ENCODE results near the gene C16orf82. TPM values are rescaled to one million over a fixed set of nuclear protein-coding genes. Genes with fewer than 3 reads are reported as not detected.

Gene C16orf82
- total RNA-seq, 2 experiments from 2014 or later, result not detected

- no peak for TF ChIP-seq CTCF (IDR thresholded peaks at IDR 0.05)
- CTCF ChIA-PET, result no interaction called here
- intact Hi-C loops (cut with micrococcal nuclease), result no loop called here
- no peak overlapping the region for H3K27ac Mint-ChIP-seq
- ATAC-seq, result no peak
- no peaks in the 10 kb centered on the region for H3K36me3 Mint-ChIP-seq (ENCODE audit: low read depth)
- DNase-seq, result no peak
- H3K27me3 Mint-ChIP-seq, result no peaks in the 10 kb centered on the region
- POLR2A ChIA-PET, result no interaction called here
- H3K9me3 Mint-ChIP-seq, result no peaks in the 10 kb centered on the region
- no peak overlapping the region for H3K4me3 Mint-ChIP-seq
- H3K4me1 Mint-ChIP-seq (ENCODE audit: low read depth), result peaks cover 2% of the 10 kb centered on the region
Measured at GRCh38 chr16:27108051-27108770, 41.5 kb downstream of the C16orf82 start.

GRCh38 chr16:27108826-27109665, 42.3 kb downstream of the C16orf82 start:
- Mint-ChIP-seq H3K36me3 (ENCODE audit: low read depth) (no peaks in the 10 kb centered on the region), H3K4me1 (ENCODE audit: low read depth) (peaks cover 2% of the 10 kb centered on the region), H3K4me3 (peak overlapping the region; percentile 41), H3K27me3 (no peaks in the 10 kb centered on the region), H3K9me3 (no peaks in the 10 kb centered on the region), H3K27ac (no peak overlapping the region)
- DNase-seq (no peak), ATAC-seq (no peak)
- CTCF ChIA-PET, result interaction anchor here (0.6 to 1.9 kb wide), 12 partner anchors 10 to 1271 kb away, joined by 3 to 14 read pairs (median 4); no protein-coding TSS in a partner anchor
- intact Hi-C loops (cut with micrococcal nuclease), result no loop called here
- no peak for TF ChIP-seq CTCF (IDR thresholded peaks at IDR 0.05)
- POLR2A ChIA-PET, result interaction anchor here (0.9 kb wide), 1 partner anchor 11 kb away, joined by 4 read pairs; no protein-coding TSS in a partner anchor

GRCh38 chr16:27109666-27110523, 43.2 kb downstream of the C16orf82 start:
- TF ChIP-seq CTCF (IDR thresholded peaks at IDR 0.05), result peak; percentile 99
- ATAC-seq (peak; percentile 98), DNase-seq (peak; percentile 78)
- Mint-ChIP-seq H3K36me3 (ENCODE audit: low read depth) (no peaks in the 10 kb centered on the region), H3K4me1 (ENCODE audit: low read depth) (peaks cover 2% of the 10 kb centered on the region), H3K4me3 (peak overlapping the region; percentile 53), H3K27ac (no peak overlapping the region), H3K27me3 (no peaks in the 10 kb centered on the region), H3K9me3 (no peaks in the 10 kb centered on the region)
- POLR2A ChIA-PET, result interaction anchor here (0.9 kb wide), 1 partner anchor 12 kb away, joined by 4 read pairs; no protein-coding TSS in a partner anchor
- CTCF ChIA-PET, result interaction anchor here (0.6 to 1.9 kb wide), 23 partner anchors 9 to 1272 kb away, joined by 3 to 14 read pairs (median 3); no protein-coding TSS in a partner anchor
- intact Hi-C loops (cut with micrococcal nuclease), result loop anchor here (5.0 kb wide), 1 partner anchor 1273 kb away; no protein-coding TSS in a partner anchor

GRCh38 chr16:27110524-27110896, 43.8 kb downstream of the C16orf82 start:
- ChIA-PET POLR2A (no interaction called here), CTCF (interaction anchor here (0.7 to 1.9 kb wide), 20 partner anchors 8 to 1273 kb away, joined by 3 to 14 read pairs (median 4); no protein-coding TSS in a partner anchor)
- DNase-seq, result no peak
- Mint-ChIP-seq H3K4me1 (ENCODE audit: low read depth) (peaks cover 2% of the 10 kb centered on the region), H3K9me3 (no peaks in the 10 kb centered on the region), H3K36me3 (ENCODE audit: low read depth) (no peaks in the 10 kb centered on the region), H3K27ac (no peak overlapping the region), H3K27me3 (no peaks in the 10 kb centered on the region), H3K4me3 (no peak overlapping the region)
- no peak for ATAC-seq
- intact Hi-C loops (cut with micrococcal nuclease), result loop anchor here (5.0 kb wide), 1 partner anchor 1273 kb away; no protein-coding TSS in a partner anchor
- TF ChIP-seq CTCF (IDR thresholded peaks at IDR 0.05), result no peak

Measured in activated CD8-positive, alpha-beta T cell treated with anti-CD3 and anti-CD28 coated beads for 36 hours (primary cell).